ENCODE measurements around the gene ANLN.

- TF ChIP-seq CTCF (IDR thresholded peaks at IDR 0.05) = no peak
- TF ChIP-seq POLR2A (IDR thresholded peaks at IDR 0.05) = no peak
Observed at GRCh38 chr7:36441344-36442022, 51.8 kb downstream of the ANLN start.
